Loucy (cell line): Measurements from ENCODE around the gene GRIA3.
"Not testable (repeated sequence)": the region's sequence is repeated elsewhere in the genome, so short reads cannot be mapped to it uniquely, and the experiment has no call there.

Experiments used
- H2AFZ ChIP-seq: fragments of 200-600 bp; sonication (generic); 2 replicates; pipeline ENCODE4 v1.6.0; 2016; ENCODE audit warnings: antibody characterized with exemption, mild to moderate bottlenecking, low read length, moderate library complexity
- H3F3A ChIP-seq: fragments of 200-600 bp; 2 replicates; pipeline ENCODE4 v1.6.0; 2016; ENCODE audit warnings: antibody characterized with exemption, low read depth, mild to moderate bottlenecking
- H3K27me3 ChIP-seq: fragments of 200-600 bp; sonication (generic); 2 replicates; pipeline ENCODE4 v1.6.1; 2014; ENCODE audit warnings: low read length, mild to moderate bottlenecking; ENCODE audit not compliant: insufficient read depth, poor library complexity, severe bottlenecking
- H3K36me3 ChIP-seq: fragments of 200-600 bp; sonication (generic); 2 replicates; pipeline ENCODE4 v1.6.1; 2016; ENCODE audit warnings: low read length; ENCODE audit not compliant: insufficient read depth
- H3K4me1 ChIP-seq: fragments of 200-600 bp; sonication (generic); 2 replicates; pipeline ENCODE4 v1.5.1; 2014; ENCODE audit warnings: low read length, mild to moderate bottlenecking; ENCODE audit not compliant: insufficient read depth, poor library complexity, severe bottlenecking
- H3K4me2 ChIP-seq: fragments of 200-600 bp; sonication (generic); 2 replicates; pipeline ENCODE4 v1.6.0; 2014; ENCODE audit warnings: antibody characterized with exemption, low read length, low read depth, mild to moderate bottlenecking; ENCODE audit not compliant: poor library complexity, severe bottlenecking
- H3K4me3 ChIP-seq: fragments of 200-600 bp; sonication (generic); 2 replicates; pipeline ENCODE4 v1.5.1; 2014; ENCODE audit warnings: low read length, mild to moderate bottlenecking, mixed read lengths; ENCODE audit not compliant: poor library complexity, severe bottlenecking
- H3K79me2 ChIP-seq: fragments of 200-600 bp; sonication (generic); 2 replicates; pipeline ENCODE4 v1.6.1; 2014; ENCODE audit warnings: low read length; ENCODE audit not compliant: insufficient read depth
- H3K9ac ChIP-seq: fragments of 200-600 bp; sonication (generic); 2 replicates; pipeline ENCODE4 v1.6.0; 2014; ENCODE audit warnings: mild to moderate bottlenecking, low read depth, low read length, moderate library complexity; ENCODE audit not compliant: poor library complexity, severe bottlenecking
- H3K9me2 ChIP-seq: fragments of 200-600 bp; sonication (generic); replicated peaks from 2 replicates; pipeline ENCODE4 v1.6.1; 2016; ENCODE audit warnings: low read depth, low read length, mixed read lengths
- H3K9me3 ChIP-seq: fragments of 200-600 bp; sonication (generic); 2 replicates; pipeline ENCODE4 v1.6.1; 2014; ENCODE audit warnings: mild to moderate bottlenecking, antibody characterized with exemption, low read length, low read depth; ENCODE audit not compliant: insufficient read depth
- H4K20me1 ChIP-seq: fragments of 200-600 bp; sonication (generic); 2 replicates; pipeline ENCODE4 v1.6.0; 2014; ENCODE audit warnings: antibody characterized with exemption, low read length, mild to moderate bottlenecking; ENCODE audit not compliant: insufficient read depth, poor library complexity, severe bottlenecking
- CTCF ChIP-seq: fragments of 200-600 bp; sonication (generic); conservative IDR thresholded peaks from 2 replicates; pipeline ENCODE4 v1.5.1; 2014; ENCODE audit warnings: mild to moderate bottlenecking, antibody characterized with exemption, low read length
- EZH2phosphoT487 ChIP-seq: fragments of 200-600 bp; IDR thresholded peaks from 2 replicates; pipeline ENCODE4 v1.6.1; 2018; ENCODE audit warnings: antibody characterized with exemption, mild to moderate bottlenecking, moderate library complexity, borderline replicate concordance

Gene GRIA3

GRCh38 chrX:123277347-123277746, 93.3 kb downstream of the GRIA3 start:
- H3K4me1 ChIP-seq: no peaks in the 10 kb centered on the region
- H2AFZ ChIP-seq: no peak overlapping the region
- H3K27me3 ChIP-seq: no peaks in the 10 kb centered on the region
- no peaks in the 10 kb centered on the region for H3K9me2 ChIP-seq
- no peaks in the 10 kb centered on the region for H3K9me3 ChIP-seq
- no peaks in the 10 kb centered on the region for H3F3A ChIP-seq
- no peaks in the 10 kb centered on the region for H3K79me2 ChIP-seq
- TF ChIP-seq CTCF: no peak
- TF ChIP-seq EZH2phosphoT487: no peak
- H3K4me3 ChIP-seq: no peak overlapping the region
- H3K36me3 ChIP-seq: no peaks in the 10 kb centered on the region
- H3K4me2 ChIP-seq: no peak overlapping the region
- no peaks in the 10 kb centered on the region for H4K20me1 ChIP-seq
- H3K9ac ChIP-seq: no peak overlapping the region

- Histone ChIP-seq H2AFZ (no peak overlapping the region), H3K27me3 (no peaks in the 10 kb centered on the region), H3K9me3 (no peaks in the 10 kb centered on the region), H3F3A (no peaks in the 10 kb centered on the region), H3K9me2 (no peaks in the 10 kb centered on the region), H3K9ac (no peak overlapping the region), H4K20me1 (no peaks in the 10 kb centered on the region), H3K4me2 (no peak overlapping the region), H3K4me3 (no peak overlapping the region), H3K79me2 (no peaks in the 10 kb centered on the region), H3K4me1 (no peaks in the 10 kb centered on the region), H3K36me3 (no peaks in the 10 kb centered on the region)
- TF ChIP-seq CTCF (no peak), EZH2phosphoT487 (no peak)
Observed at GRCh38 chrX:123277821-123278220, 93.7 kb downstream of the GRIA3 start.

GRCh38 chrX:123282241-123282640, 98.2 kb downstream of the GRIA3 start:
- Histone ChIP-seq H3K79me2 (no peaks in the 10 kb centered on the region), H3K27me3 (no peaks in the 10 kb centered on the region), H3K4me1 (no peaks in the 10 kb centered on the region), H3K36me3 (no peaks in the 10 kb centered on the region), H3K9ac (no peak overlapping the region), H3K4me2 (no peak overlapping the region), H4K20me1 (no peaks in the 10 kb centered on the region), H3F3A (no peaks in the 10 kb centered on the region), H2AFZ (no peak overlapping the region), H3K4me3 (no peak overlapping the region), H3K9me3 (no peaks in the 10 kb centered on the region), H3K9me2 (no peaks in the 10 kb centered on the region)
- no peak for TF ChIP-seq EZH2phosphoT487
- no peak for TF ChIP-seq CTCF

GRCh38 chrX:123283407-123283806, 99.3 kb downstream of the GRIA3 start:
- H3K9me2 ChIP-seq, H2AFZ ChIP-seq, H4K20me1 ChIP-seq, H3K36me3 ChIP-seq, H3K9me3 ChIP-seq, H3K4me3 ChIP-seq, H3F3A ChIP-seq, H3K9ac ChIP-seq, H3K4me2 ChIP-seq, H3K4me1 ChIP-seq, H3K27me3 ChIP-seq, H3K79me2 ChIP-seq: not testable (repeated sequence)
